ENCODE results near the gene PLCB1.

The PLCB1 gene

GRCh38 chr20:8578161-8578865 is 446.2 kb downstream of the PLCB1 start:
- Histone ChIP-seq H3K9me3 (ENCODE audit: severe bottlenecking) (no peaks in the 10 kb centered on the region), H3K36me3 (no peaks in the 10 kb centered on the region), H3K27me3 (ENCODE audit: insufficient read depth, low read depth, severe bottlenecking) (no peaks in the 10 kb centered on the region), H3K27ac (no peak overlapping the region), H3K4me3 (ENCODE audit: low read depth, low read length) (no peak overlapping the region)
- DNase-seq = no peak
- no peak for TF ChIP-seq CTCF (IDR thresholded peaks at IDR 0.05; ENCODE audit: low read depth, low read length)

GRCh38 chr20:8579035-8579434 is 447.0 kb downstream of the PLCB1 start:
- no peak for TF ChIP-seq CTCF (IDR thresholded peaks at IDR 0.05; ENCODE audit: low read depth, low read length)
- Histone ChIP-seq H3K9me3 (ENCODE audit: severe bottlenecking) (no peaks in the 10 kb centered on the region), H3K27ac (no peak overlapping the region), H3K27me3 (ENCODE audit: insufficient read depth, low read depth, severe bottlenecking) (no peaks in the 10 kb centered on the region), H3K36me3 (no peaks in the 10 kb centered on the region), H3K4me3 (ENCODE audit: low read depth, low read length) (no peak overlapping the region)
- no peak for DNase-seq

GRCh38 chr20:8581446-8582183 is 449.5 kb downstream of the PLCB1 start:
- no peaks in the 10 kb centered on the region for H3K9me3 ChIP-seq (ENCODE audit: severe bottlenecking)
- no peaks in the 10 kb centered on the region for H3K36me3 ChIP-seq
- H3K4me3 ChIP-seq (ENCODE audit: low read depth, low read length) = no peak overlapping the region
- H3K27ac ChIP-seq = no peak overlapping the region
- TF ChIP-seq CTCF (IDR thresholded peaks at IDR 0.05; ENCODE audit: low read depth, low read length) = no peak
- H3K27me3 ChIP-seq (ENCODE audit: insufficient read depth, low read depth, severe bottlenecking) = no peaks in the 10 kb centered on the region
- no peak for DNase-seq

GRCh38 chr20:8583012-8583565 is 451.0 kb downstream of the PLCB1 start:
- TF ChIP-seq CTCF (IDR thresholded peaks at IDR 0.05; ENCODE audit: low read depth, low read length) = no peak
- DNase-seq = no peak
- no peak overlapping the region for H3K4me3 ChIP-seq (ENCODE audit: low read depth, low read length)
- H3K27ac ChIP-seq = no peak overlapping the region
- no peaks in the 10 kb centered on the region for H3K27me3 ChIP-seq (ENCODE audit: insufficient read depth, low read depth, severe bottlenecking)
- no peaks in the 10 kb centered on the region for H3K9me3 ChIP-seq (ENCODE audit: severe bottlenecking)
- H3K36me3 ChIP-seq = no peaks in the 10 kb centered on the region

- Histone ChIP-seq H3K4me3 (ENCODE audit: low read depth, low read length) (no peak overlapping the region), H3K36me3 (no peaks in the 10 kb centered on the region), H3K9me3 (ENCODE audit: severe bottlenecking) (no peaks in the 10 kb centered on the region), H3K27ac (no peak overlapping the region), H3K27me3 (ENCODE audit: insufficient read depth, low read depth, severe bottlenecking) (no peaks in the 10 kb centered on the region)
- no peak for DNase-seq
- TF ChIP-seq CTCF (IDR thresholded peaks at IDR 0.05; ENCODE audit: low read depth, low read length) = no peak
Observed at GRCh38 chr20:8583566-8584043, 451.5 kb downstream of the PLCB1 start.
